Ishikawa (cell line): Measurements from ENCODE around the gene TXNDC5.

Experiments
- CEBPB ChIP-seq: IDR thresholded peaks from 2 replicates; pipeline ENCODE4 v1.6.1; 2012
- CREB1 ChIP-seq: IDR thresholded peaks from 2 replicates; pipeline ENCODE4 v1.6.1; 2012; ENCODE audit warnings: low read depth
- EGR1 ChIP-seq: IDR thresholded peaks from 2 replicates; pipeline ENCODE4 v1.6.1; 2012
- EP300 ChIP-seq: IDR thresholded peaks from 2 replicates; pipeline ENCODE4 v1.6.1; 2012; ENCODE audit warnings: borderline replicate concordance
- FOXM1 ChIP-seq: IDR thresholded peaks from 2 replicates; pipeline ENCODE4 v1.6.1; 2012; ENCODE audit warnings: low read depth, borderline replicate concordance
- MAX ChIP-seq: IDR thresholded peaks from 2 replicates; pipeline ENCODE4 v1.6.1; 2012
- NFIC ChIP-seq: IDR thresholded peaks from 2 replicates; pipeline ENCODE4 v1.6.1; 2012
- RAD21 ChIP-seq: IDR thresholded peaks from 2 replicates; pipeline ENCODE4 v1.6.1; 2012; ENCODE audit warnings: low read depth
- REST ChIP-seq: IDR thresholded peaks from 2 replicates; pipeline ENCODE4 v1.6.1; 2012; ENCODE audit warnings: low read depth, mild to moderate bottlenecking
- TAF1 ChIP-seq: IDR thresholded peaks from 2 replicates; pipeline ENCODE4 v1.6.1; 2012; ENCODE audit warnings: low read depth, mild to moderate bottlenecking
- TCF12 ChIP-seq: IDR thresholded peaks from 2 replicates; pipeline ENCODE4 v1.6.1; 2012; ENCODE audit warnings: low read depth
- TEAD4 ChIP-seq: IDR thresholded peaks from 2 replicates; pipeline ENCODE4 v1.6.1; 2012
- USF1 ChIP-seq: IDR thresholded peaks from 2 replicates; pipeline ENCODE4 v1.6.1; 2012
- YY1 ChIP-seq: IDR thresholded peaks from 2 replicates; pipeline ENCODE4 v1.6.1; 2012; ENCODE audit warnings: low read depth
- ZBTB7A ChIP-seq: IDR thresholded peaks from 2 replicates; pipeline ENCODE4 v1.6.1; 2012; ENCODE audit warnings: low read depth

The TXNDC5 gene

GRCh38 chr6:7836371-7837026, 74.1 kb downstream of the TXNDC5 start:
- TF ChIP-seq EP300 (no peak), TAF1 (no peak), RAD21 (no peak), EGR1 (no peak), USF1 (no peak), CREB1 (no peak), REST (no peak), CEBPB (no peak), ZBTB7A (no peak), FOXM1 (no peak), MAX (no peak), TEAD4 (no peak), TCF12 (no peak), YY1 (no peak), NFIC (no peak)

GRCh38 chr6:7833751-7834070, 76.9 kb downstream of the TXNDC5 start:
- no peak for TF ChIP-seq RAD21
- no peak for TF ChIP-seq FOXM1
- no peak for TF ChIP-seq EGR1
- TF ChIP-seq YY1, result no peak
- TF ChIP-seq NFIC, result no peak
- TF ChIP-seq MAX, result no peak
- TF ChIP-seq CEBPB, result no peak
- no peak for TF ChIP-seq ZBTB7A
- no peak for TF ChIP-seq USF1
- TF ChIP-seq CREB1, result no peak
- no peak for TF ChIP-seq TEAD4
- no peak for TF ChIP-seq TCF12
- no peak for TF ChIP-seq REST
- no peak for TF ChIP-seq EP300
- TF ChIP-seq TAF1, result no peak

- TF ChIP-seq TCF12, result no peak
- TF ChIP-seq CREB1, result no peak
- TF ChIP-seq TEAD4, result no peak
- no peak for TF ChIP-seq NFIC
- TF ChIP-seq ZBTB7A, result no peak
- TF ChIP-seq TAF1, result no peak
- no peak for TF ChIP-seq MAX
Observed at GRCh38 chr6:7832904-7833750, 77.5 kb downstream of the TXNDC5 start.
